SKM-1 (cell line): Measurements from ENCODE around the gene LAPTM5.

Experiments
- DNase-seq: peaks from one replicate; lab custom pipeline; 2025; ENCODE audit not compliant: unreplicated experiment; lab: John Stamatoyannopoulos, UW

Gene LAPTM5

DNA sequence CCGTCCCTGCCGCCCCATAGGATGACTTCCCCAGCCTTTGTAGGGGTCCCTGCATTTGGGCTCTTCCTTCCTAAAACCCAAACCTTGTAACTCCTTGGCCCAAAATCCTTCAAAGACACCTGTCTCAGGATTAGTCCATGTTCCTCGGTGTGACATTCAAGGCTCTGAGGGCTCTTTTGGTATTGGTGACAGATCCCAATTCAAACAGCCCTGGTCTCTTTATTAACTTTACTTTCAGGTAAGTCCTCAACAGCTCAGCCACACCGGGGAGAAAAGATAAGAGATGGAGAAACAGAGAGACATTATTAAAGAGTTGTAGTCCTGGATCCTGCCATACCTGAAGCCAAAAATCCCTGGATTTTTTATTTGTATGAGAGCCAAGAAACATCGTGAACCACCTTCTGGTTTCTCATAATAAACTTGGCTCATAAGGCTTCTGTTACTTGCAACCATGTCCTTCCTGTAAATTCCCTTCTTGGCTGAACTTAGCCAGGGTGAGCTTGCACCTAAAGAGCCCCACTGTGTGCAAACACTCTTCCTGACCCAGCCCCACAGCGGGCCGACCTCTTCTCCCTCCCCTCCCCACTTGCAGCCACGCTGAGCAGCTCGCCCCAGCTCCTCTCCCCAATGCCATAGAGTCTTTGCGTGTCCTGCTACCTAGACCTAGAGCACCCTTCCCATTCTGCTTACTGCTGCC lies 26.3 kb downstream of the LAPTM5 start:
- no peak for DNase-seq

DNA sequence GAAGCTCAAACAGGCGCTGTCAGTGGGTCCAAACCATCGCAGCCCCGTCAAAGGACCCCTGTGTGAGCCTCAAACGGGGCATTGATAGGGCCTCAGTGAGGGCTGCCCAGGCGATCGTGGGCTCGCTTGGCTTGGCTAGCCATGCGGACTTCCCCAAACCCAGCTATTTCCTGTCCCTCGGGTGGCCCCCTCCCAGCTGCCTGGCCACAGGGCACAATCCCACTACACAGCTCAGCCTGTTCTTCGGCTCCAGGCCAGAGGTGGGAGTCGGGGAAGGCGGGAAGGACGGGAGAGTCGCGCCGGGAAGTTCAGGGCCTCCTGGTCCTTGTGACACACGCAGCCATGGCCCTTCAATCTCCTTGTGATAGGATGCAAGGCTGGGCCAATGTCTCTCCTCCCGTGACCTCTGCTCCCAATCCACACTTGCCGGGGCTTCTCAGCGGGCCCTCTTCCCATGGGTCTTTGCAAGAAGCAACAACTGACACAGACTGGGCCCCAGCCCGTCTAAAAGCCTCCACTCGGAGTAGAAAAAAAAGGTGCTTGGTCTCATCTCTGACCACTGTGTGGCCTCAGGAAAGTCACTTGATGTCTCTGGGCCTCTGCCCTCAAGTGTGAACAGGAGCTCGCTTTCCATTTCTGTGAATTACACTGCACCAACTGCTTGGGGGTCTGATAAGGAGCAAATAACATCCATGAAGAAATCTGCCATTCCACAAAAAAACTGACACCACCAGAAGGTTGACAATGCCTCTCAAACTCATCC lies 27.0 kb downstream of the LAPTM5 start:
- DNase-seq, result no peak

DNA sequence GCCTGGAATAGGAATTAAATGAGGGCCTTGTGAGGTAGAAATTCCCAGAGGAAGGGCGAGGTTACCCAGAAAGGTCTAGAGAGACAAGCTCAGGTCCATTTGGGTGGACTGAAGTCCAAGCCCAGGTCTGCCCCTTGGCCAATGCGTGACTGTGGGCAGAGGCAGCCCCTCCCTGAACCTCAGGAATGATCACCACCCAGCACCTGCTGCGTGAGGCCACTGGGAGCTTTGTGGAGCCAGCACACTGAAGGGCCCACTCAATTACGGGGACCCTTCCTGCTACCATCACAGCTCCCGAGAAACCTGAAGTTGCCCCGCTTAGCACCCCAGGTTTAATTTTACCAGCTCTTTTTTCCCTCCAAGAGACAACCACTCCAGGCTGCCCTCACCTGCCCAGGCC lies 27.7 kb downstream of the LAPTM5 start:
- no peak for DNase-seq

DNA sequence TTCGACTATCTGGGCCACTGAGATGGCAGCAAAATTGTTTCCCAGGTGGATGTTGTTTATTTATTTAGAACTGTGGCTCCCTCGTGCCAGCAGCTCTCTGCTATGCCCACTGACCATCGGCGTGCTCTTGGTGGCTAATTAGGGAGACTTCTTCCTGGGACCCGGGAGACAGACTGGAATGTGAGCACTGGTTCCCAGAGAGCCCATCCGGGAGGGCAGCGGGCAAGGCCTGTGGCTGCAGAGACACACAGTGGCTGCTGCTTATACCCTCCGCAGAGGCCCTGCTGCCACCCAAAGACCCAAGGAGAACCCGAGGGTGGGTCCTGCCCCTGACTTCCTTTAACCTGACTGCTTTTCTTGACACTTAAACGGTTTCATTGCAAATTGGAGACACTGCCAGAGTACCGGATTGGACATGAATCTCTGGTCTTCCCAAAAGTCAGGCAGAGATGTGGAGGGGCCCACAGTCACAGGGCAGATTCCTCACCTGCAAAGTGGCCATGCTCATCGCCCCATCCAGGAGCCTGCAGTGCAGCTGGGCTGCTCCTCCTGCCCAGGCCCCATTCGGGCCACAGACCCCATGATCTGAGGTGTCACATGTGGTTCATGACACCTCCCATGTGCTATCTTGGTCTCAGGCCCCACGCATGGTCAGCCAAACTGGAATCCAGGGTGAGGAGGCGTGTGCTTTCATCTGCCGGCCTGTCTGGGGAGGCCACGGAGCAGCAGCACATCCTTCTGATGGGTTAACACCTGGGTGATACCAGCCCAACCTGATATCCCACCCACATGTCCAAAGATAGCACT lies 28.5 kb downstream of the LAPTM5 start:
- no peak for DNase-seq

DNA sequence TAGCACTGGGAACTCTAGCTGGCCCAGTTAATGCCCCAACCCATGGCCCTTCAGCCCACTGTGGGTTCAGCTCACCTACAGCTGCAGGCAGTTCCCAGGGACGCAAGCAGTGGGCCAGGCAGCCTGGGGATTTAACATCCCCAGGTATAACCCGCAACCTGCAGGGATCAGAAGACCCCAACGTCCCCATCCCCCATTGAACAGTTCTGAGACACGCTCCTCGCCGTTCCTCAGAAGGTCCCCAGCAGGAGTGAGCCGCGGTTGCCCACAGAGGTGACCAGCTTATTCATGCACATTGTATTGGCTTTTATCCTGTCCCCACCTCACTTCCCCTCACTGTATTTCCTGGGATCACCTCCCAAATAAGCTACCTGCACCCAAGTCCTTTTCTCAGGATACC lies 29.2 kb downstream of the LAPTM5 start:
- no peak for DNase-seq

DNA sequence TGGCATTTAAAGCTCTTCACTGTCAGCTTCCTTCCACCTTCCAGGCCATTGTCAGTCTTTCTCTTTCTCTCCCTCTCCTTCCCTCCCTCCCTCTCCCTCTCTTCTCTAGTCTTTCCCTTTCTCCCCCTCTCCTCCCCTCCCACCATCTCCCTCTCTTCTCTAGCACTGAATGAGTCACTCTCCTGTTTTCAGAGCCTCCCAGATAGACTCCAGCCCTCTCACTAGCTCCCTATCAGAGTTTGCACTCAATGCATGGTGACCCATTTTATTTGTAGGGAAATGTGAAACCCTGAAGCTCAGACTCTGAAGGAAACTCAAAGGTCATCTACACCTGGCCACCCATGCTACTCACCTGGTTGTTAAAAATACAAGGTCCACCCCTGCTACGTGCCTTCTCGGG lies 29.8 kb downstream of the LAPTM5 start:
- DNase-seq, result no peak

DNA sequence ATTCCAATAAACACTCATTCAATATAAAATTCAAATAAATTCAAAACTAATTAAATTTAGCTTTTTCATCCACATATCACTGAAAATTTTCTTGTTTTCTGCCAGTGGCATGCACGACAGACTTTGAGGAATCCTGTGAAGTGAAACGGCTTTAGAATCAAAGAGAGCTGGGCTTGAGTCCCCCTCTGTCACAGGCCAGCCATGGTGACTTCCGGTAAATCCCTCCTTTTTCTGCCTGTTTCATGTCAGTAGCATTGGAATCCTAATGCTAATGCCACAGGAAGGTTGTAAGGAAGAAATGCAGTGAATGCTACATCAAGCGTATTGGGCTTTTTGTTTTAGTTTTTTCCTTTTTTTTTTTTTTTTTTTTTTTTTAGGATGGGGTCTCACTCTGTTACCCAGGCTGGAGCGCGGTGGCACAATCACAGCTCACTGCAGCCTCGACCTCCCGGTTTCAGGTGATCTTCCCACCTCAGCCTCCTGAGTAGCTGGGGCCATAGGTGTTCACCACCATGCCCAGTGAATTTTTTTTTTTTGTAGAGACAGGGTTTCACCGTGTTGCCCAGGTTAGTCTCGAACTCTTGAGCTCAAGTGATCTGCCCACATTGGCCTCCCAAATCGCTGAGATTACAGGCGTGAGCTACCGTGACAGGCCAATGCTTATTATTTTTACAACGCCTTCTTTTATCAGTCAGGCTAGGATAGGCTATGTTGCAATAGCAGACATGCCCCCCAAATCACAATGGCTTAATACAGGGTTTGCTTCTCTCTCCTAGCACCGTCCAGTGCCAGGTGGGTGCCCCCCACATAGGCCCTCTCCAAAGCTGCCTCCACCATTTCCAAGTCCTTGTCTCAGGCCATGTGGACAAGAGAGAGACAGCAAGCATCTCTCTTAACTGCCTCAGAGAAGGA lies 30.5 kb downstream of the LAPTM5 start:
- DNase-seq, result no peak

DNA sequence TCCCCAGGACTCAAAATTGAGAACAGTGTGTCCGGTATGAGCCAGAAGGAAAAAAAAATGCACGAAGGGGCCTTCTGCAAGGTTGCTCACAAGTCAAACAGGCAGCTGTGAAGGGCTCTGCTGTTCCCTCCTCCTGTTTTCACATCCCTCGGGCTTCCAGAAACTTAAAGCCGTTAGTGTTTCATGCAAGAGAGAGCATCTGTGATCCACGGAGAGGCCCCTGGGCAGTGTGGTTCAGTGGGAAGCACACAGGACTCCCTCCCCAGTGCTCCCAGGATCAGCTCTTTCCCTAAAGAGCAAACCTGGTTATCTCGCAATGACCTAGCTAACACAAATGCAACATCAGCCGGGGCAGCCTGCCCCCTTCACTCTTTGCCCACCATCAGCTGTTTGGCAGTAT lies 31.3 kb downstream of the LAPTM5 start:
- DNase-seq, result no peak

DNA sequence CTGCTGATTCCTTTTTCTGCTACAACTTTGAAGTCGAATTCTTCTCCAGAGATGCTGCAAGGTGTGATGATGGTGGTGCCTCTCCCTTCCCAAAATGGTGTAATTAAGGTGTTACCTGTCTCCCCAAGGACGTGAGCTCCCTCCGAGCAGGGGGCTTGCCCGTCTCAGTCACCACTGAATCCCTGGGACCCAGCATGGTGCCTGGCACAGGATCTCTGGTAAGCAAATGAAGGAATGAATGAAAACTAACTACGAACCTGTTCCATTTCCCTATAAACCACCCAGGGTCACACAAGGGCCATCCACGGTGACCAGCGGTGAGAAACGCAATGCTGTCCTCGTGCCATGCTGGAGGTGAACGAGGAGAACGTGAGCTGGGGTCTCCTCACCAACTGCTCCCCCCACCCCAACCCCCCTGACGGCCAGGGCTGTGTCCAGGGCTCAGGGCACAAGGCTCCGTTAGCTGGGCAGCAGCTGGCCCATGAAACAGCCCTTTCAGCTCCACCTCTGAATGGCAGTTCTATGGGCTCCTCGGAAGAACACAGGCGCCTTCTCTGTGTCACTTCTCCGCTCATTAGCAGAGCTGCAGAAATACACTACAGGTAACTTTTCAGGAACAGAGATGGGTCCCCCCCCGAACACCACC lies 32.0 kb downstream of the LAPTM5 start:
- no peak for DNase-seq

DNA sequence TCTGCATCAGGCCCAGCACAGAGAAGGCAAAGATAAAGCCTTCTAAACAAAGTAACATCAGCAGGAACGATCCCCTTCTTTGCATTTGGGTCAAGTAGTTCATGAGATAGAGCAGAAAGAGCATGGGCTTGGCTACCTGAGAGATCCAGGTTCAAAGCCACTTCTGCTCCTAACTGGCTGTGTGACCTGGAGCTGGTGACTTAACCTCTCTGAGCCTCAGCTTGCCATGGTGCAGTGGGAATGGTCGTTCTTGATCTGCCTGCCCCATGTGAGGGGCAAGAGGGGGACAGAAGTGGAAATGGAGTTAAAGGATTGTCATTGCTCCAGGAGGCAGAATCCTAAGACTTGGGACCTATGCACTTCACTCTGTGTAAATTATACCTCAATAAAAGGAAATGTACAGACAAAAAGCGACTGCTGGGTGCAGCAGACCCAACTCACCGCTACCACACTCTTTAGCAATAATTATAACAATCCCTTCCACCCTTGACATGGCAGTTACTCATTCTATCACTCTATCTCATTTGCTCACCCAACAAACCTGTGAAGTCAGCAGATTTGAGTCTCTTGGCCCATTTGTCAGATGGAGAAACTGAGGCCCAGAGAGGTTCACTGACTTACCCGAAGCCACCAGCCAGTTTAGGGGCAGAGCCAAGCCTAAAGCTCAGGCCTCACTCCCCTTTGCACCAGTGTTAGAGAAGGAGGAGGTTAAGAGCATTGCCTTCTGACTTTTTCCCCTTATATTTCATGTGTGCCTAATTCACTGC lies 32.7 kb downstream of the LAPTM5 start:
- no peak for DNase-seq

DNA sequence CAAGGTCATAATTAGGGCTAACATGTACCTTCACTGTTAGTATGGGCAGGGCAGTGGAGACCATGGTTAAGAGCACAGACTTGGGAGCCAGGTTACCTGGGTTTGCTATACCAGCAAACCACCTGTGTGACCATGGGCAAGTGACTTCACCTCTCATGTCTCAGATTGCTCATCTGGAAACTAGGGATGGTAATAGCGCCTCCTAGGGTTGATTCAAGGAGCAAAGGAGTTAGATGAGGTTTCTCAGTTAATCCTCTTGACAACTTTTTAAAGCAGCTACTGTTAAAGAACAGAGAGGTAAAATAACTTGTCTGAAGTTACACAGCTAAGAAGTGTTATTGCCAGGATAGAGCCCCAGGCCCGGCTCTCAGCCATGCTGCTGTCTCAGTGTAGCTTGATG lies 33.4 kb downstream of the LAPTM5 start:
- no peak for DNase-seq

DNA sequence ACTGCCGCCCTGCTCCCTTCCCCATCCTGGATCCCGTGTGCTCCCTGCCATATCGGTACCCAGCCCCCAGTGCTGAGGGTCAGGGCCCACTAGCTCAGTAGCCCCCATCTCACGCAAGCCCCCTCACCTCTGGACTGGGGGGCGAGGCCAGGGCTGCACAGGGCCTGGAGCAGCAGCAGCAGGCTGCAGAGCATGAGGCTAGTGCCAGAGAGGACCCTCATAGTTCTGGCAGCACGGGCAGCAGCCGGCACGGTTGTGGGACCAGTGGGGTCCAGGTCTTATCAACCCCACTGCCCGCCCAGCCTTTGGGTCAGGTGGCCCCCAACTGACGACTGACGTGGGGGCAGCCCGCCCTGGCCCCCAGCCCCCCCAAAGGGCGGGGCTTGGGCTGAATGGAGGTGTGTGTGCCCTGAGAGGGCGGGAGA lies 34.2 kb downstream of the LAPTM5 start, which contains the start of gene MATN1:
TSS of gene MATN1 (minus strand) at position 255 of the 425 bp plus-strand sequence. CDS start at position 221, 34 bp downstream.
- DNase-seq, result no peak

DNA sequence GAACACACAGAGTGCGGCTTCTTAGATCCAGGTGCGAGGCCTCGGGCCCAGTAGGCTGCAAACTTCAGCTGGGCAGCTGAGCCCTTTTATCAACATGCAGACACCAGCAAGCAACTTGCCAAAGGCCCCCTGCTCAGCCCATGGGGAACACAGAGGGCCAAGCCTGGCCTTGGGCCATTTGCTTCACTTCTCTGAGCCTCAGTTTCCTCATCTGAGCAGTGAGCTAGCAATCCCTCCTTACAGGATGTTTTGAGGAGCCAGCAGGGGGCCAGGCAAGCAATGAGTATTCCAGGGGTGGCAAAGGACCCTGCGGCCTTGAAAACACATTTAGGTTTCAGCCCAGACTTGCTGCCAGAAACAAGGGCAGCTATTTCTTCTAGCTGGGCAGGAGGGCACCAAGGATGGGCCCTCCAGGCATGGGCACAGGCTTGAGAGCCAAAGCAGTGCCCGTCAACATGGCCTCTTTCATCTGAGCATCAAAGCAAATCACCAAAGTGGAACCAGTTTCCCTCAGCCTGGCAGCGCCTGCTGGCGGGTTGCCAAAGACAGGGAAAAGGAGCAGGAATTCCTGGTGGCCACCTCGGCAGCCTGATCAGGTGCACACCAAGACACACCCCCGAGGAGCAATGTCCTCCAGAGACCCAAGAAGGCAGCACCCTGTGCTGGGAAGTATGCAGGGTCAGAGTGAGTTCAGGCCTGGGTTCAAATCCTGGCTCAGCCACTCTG lies 35.6 kb downstream of the LAPTM5 start:
- no peak for DNase-seq

DNA sequence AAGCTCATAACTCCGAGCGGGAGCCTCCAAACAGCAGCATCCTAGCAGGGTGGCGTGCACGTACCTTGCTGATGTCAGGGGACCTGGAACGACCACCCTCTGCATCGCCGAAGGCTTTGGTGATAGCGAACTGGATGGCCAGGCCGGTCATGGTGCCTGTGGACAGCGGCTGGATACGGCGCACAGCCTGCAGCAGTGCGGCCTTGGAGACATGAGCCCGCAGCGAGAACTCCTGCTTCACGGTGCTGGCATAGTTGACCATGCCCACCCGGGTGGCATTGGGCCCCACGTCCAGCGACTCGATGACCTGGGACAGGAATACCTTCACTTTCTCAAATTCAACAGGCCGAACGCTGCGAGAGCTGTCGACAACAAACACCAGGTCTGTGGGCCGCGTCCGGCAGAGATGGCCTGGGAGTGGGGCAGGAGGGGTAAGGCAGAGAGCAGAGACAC lies 36.2 kb downstream of the LAPTM5 start:
- DNase-seq, result no peak

DNA sequence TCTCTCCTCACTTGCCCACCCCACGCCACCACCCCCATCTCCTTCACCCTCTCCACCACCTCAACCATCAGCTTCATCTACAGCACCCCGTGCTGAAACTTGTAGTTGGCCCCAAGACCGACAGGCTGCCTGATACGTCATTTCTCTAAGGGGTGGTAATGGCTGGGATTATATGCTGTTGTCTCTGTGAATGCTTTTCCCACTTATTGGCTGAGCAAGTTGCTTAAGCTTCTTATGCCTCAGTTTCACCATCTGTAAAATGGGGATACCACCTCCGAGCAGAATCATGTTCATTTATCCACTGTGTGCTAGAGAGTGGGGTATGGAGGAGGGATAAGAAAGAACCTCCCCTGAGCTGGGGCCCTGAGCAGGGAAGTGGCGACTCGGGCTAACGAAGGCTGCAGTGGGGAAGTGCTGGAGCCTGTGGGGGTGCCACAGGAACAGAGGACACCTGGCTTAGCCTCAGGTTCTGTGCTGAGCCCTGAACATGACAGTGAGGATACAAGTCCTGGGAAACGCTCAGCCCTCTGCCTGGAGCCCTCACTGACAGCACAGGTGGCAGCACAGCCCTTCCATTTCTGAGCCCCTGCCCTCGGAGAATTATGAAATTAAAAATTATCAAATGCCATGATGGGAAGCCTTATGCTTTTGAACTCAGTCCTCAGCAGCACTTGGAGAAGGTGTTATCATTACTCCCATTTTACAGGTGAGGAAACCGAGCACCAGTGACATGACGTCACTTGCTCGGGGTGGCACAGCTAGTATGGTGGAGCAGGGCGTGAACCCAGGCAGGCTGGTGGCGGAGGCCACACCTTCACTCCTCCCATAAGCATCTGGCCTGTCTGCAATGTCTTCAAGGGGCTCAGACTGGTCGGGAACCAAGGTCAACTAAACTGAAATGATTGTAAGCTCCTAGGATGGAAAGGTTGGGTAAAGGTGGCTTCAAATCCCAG lies 37.0 kb downstream of the LAPTM5 start:
- DNase-seq, result no peak

DNA sequence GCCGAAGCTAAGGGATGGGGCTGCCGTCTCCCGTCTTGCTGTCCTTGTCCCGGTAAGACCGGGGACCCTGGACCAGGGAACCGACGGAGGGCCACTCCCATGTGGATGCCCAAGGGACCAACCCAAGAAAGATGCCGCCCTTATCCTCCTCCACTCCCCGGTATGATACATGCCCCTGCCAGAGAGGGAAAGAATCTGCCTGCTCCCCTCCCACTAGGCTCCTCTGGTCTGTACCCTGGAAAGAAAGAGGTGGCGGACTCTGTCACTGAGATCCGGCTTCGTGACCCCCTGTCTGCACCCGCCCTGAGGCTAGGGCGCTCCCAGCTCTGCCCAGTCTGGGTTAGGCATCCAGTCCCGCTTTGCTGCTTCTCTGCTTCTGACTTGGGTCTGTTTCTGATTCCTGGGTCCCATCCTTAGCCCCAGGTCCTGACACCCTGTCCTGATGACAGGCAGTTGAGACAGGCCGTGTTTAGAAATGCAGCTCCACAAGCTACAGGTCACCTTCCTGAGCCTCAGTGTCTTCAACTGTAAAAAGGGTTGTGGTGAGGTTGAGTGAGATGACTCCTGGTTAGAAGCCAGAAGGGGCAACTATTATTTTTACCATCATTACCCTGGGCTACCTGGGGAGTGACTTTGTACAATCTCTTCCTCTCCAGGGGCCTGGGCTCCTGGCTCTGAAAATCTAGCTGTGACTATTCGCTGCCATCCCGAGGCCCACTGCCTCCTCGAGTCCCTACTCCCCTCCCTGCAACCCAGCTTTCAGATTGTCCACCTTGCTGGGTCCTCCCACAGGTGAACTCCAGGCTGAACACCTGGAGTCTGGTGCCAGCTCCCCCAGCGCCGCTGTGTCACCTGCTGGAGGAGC lies 37.9 kb downstream of the LAPTM5 start:
- DNase-seq, result no peak
